Endothelial cell of umbilical vein (primary cell): ENCODE measurements around the gene HUNK. TPM values are rescaled to one million over a fixed set of nuclear protein-coding genes. Genes with fewer than 3 reads are reported as not detected.

Experiments
- BruUV-seq: library from RNA; stranded (reverse); fragments of 400-500 nt; replicated peaks from 2 replicates; lab custom pipeline; 2021; lab: Mats Ljungman, UMichigan
- CTCF ChIA-PET: fragments of 300-600, 350-600 bp; sonication (Branson Sonifier 250); formaldehyde crosslinking; loops from one replicate; lab custom pipeline; 2021; ENCODE audit warnings: antibody characterized with exemption, inconsistent platforms; lab: Charles Lee
- POLR2A ChIA-PET: fragments of 300-600, 350-600 bp; sonication (Branson Sonifier 250); formaldehyde crosslinking; loops from one replicate; lab custom pipeline; 2021; ENCODE audit warnings: antibody characterized with exemption, inconsistent platforms; lab: Charles Lee
- DNase-seq: peaks from one replicate; pipeline ENCODE4 v3.0.0-alpha.2; 2011; ENCODE audit warnings: low read depth, low spot score
- FAIRE-seq: peaks from 2 replicates; lab custom pipeline; 2011; peaks lifted over from hg19 to GRCh38; lab: Jason Lieb, UNC
- H2AFZ ChIP-seq: 2 replicates; pipeline ENCODE4 v1.6.0; 2012; ENCODE audit warnings: low read depth, low read length, control low read depth, inconsistent platforms
- H3K27ac ChIP-seq: 2 replicates; pipeline ENCODE4 v1.5.1; 2011; ENCODE audit warnings: low read depth, mild to moderate bottlenecking, control low read depth, low read length, moderate library complexity; ENCODE audit not compliant: insufficient read depth
- H3K27me3 ChIP-seq, 2 experiments: 2 replicates each; pipeline versions ENCODE4 v1.6.0 to v1.6.1; 2011; ENCODE audit warnings: low read length in 2 of 2, mixed read lengths in 1 of 2; ENCODE audit not compliant: control insufficient read depth in 2 of 2, insufficient read depth in 2 of 2
- H3K36me3 ChIP-seq, 2 experiments: 2 replicates in 1 of 2; 3 replicates in 1 of 2; pipeline ENCODE4 v1.5.1; 2011; ENCODE audit warnings: low read length in 2 of 2, mild to moderate bottlenecking in 1 of 2, moderate library complexity in 1 of 2; ENCODE audit not compliant: control insufficient read depth in 2 of 2, insufficient read depth in 2 of 2; ENCODE audit errors: extremely low read depth in 1 of 2
- H3K4me1 ChIP-seq: 3 replicates; pipeline ENCODE4 v1.5.1; 2011; ENCODE audit warnings: mild to moderate bottlenecking, low read length; ENCODE audit not compliant: control insufficient read depth, insufficient read depth; ENCODE audit errors: extremely low read depth
- H3K4me2 ChIP-seq: 2 replicates; pipeline ENCODE4 v1.6.1; 2011; ENCODE audit warnings: low read length, control low read depth, mixed read lengths; ENCODE audit not compliant: insufficient read depth
- H3K4me3 ChIP-seq, 3 experiments: fragments of 200-600 bp in 1 of 3; sonication (generic), shearing (Covaris generic) in 1 of 3; replicated peaks in 1 of 3; 2 replicates each; pipeline ENCODE4 v1.5.1; 2011 to 2016; ENCODE audit warnings: control low read depth in 3 of 3, low read length in 3 of 3, mild to moderate bottlenecking in 2 of 3, inconsistent platforms in 1 of 3, low read depth in 1 of 3, moderate library complexity in 1 of 3; ENCODE audit not compliant: insufficient read depth in 1 of 3
- H3K79me2 ChIP-seq: 2 replicates; pipeline ENCODE4 v1.6.0; 2012; ENCODE audit warnings: low read length, inconsistent platforms; ENCODE audit not compliant: control insufficient read depth, insufficient read depth
- H3K9ac ChIP-seq: replicated peaks from 2 replicates; pipeline ENCODE3; 2011; ENCODE audit warnings: low read length, control low read depth; ENCODE audit not compliant: insufficient read depth; ENCODE audit errors: extremely low read depth
- H3K9me1 ChIP-seq: replicated peaks from 3 replicates; pipeline ENCODE4 v1.6.0; 2011; ENCODE audit warnings: mild to moderate bottlenecking, low read length; ENCODE audit not compliant: control insufficient read depth, insufficient read depth; ENCODE audit errors: extremely low read depth
- H3K9me3 ChIP-seq: replicated peaks from 2 replicates; pipeline ENCODE4 v1.5.1; 2012; ENCODE audit warnings: low read length, inconsistent platforms; ENCODE audit not compliant: control insufficient read depth, insufficient read depth
- H4K20me1 ChIP-seq: replicated peaks from 2 replicates; pipeline ENCODE3; 2011; ENCODE audit warnings: mild to moderate bottlenecking, low read length; ENCODE audit not compliant: control insufficient read depth, insufficient read depth; ENCODE audit errors: extremely low read depth
- EZH2 ChIP-seq: IDR thresholded peaks from 2 replicates; pipeline ENCODE4 v1.6.1; 2012; ENCODE audit warnings: borderline replicate concordance, low read depth, mild to moderate bottlenecking, moderate library complexity, low read length, inconsistent platforms; ENCODE audit not compliant: severe bottlenecking
- FOS ChIP-seq: IDR thresholded peaks from 2 replicates; pipeline ENCODE4 v1.6.1; 2011; ENCODE audit warnings: mild to moderate bottlenecking, low read length, moderate library complexity, borderline replicate concordance; ENCODE audit not compliant: insufficient read depth
- GATA2 ChIP-seq: IDR thresholded peaks from 2 replicates; pipeline ENCODE4 v1.7.0; 2011; ENCODE audit warnings: low read depth, mild to moderate bottlenecking, moderate library complexity, mixed read lengths, low read length; ENCODE audit not compliant: insufficient read length, insufficient read depth
- JUN ChIP-seq: IDR thresholded peaks from 2 replicates; pipeline ENCODE4 v1.6.1; 2011; ENCODE audit warnings: borderline replicate concordance, low read depth; ENCODE audit not compliant: insufficient read length, insufficient read depth
- MAX ChIP-seq: IDR thresholded peaks from 2 replicates; pipeline ENCODE4 v1.6.1; 2011; ENCODE audit not compliant: insufficient read depth, insufficient read length
- MYC ChIP-seq: IDR thresholded peaks from one replicate; pipeline ENCODE4 v1.6.1; 2011; ENCODE audit warnings: mild to moderate bottlenecking, low read depth, low read length
- POLR2A ChIP-seq: IDR thresholded peaks from 2 replicates; pipeline ENCODE4 v1.6.1; 2012; ENCODE audit warnings: low read depth, mild to moderate bottlenecking, control low read depth, low read length
- POLR2AphosphoS5 ChIP-seq: IDR thresholded peaks from 2 replicates; pipeline ENCODE4 v1.6.1; 2012; ENCODE audit warnings: low read depth, mild to moderate bottlenecking, control low read depth, low read length, moderate library complexity; ENCODE audit not compliant: insufficient read depth
- dilution Hi-C: fragments of 300-500 bp; cut with MboI; formaldehyde crosslinking; loops from one replicate; pipeline ENCODE4 v1.15.0; 2019; ENCODE audit warnings: low sequenced_read_pairs; ENCODE audit not compliant: extremely low pct_ligation_motif_present
- intact Hi-C: fragments of 100-400 bp; cut with micrococcal nuclease; formaldehyde crosslinking; loops from one replicate; pipeline ENCODE4 v1.10.0; 2022
- polyA plus RNA-seq, 4 experiments: library from polyadenylated mRNA; depleted of rRNA in 3 of 4; stranded (reverse) in 3 of 4; unstranded in 1 of 4; fragments of >200 nt; gene quantifications; 2 replicates each; pipeline versions ENCODE4 v1.2.1 to v1.2.3, GENCODE V29; 2011 to 2012; ENCODE audit warnings: missing spikeins in 1 of 4
- total RNA-seq: library from RNA; stranded (reverse); gene quantifications from 2 replicates; pipeline ENCODE4 v1.2.3, GENCODE V29; 2021
- TF ChIP-seq, protein P1 (sequence below), 2 donors: IDR thresholded peaks; 1 replicate in 1 of 2; 2 replicates in 1 of 2; pipeline ENCODE4 v1.5.1; 2011; ENCODE audit warnings: low read length in 2 of 2, mild to moderate bottlenecking in 2 of 2, moderate library complexity in 2 of 2, control low read depth in 1 of 2, inconsistent platforms in 1 of 2, low read depth in 1 of 2; ENCODE audit not compliant: insufficient read depth in 1 of 2; ENCODE audit errors: extremely low read depth in 1 of 2

The HUNK gene
- total and polyA plus RNA-seq, 2 donors (not counting 3 experiments of a cell fraction or from before 2014, with no cell fraction given): not detected

- DNase-seq (no peak), FAIRE-seq (no peak)
- Histone ChIP-seq H3K9me1 (no peaks in the 10 kb centered on the region), H3K9me3 (no peaks in the 10 kb centered on the region), H3K4me2 (no peak overlapping the region), H3K4me3 (no peak overlapping the region), H4K20me1 (no peaks in the 10 kb centered on the region), H3K27ac (no peak overlapping the region), H3K27me3 (peaks cover 4 to 8% of the 10 kb centered on the region in 2 experiments), H2AFZ (no peak overlapping the region), H3K79me2 (no peaks in the 10 kb centered on the region), H3K36me3 (no peaks in the 10 kb centered on the region), H3K4me1 (no peaks in the 10 kb centered on the region), H3K9ac (no peak overlapping the region)
- TF ChIP-seq POLR2A (no peak), POLR2AphosphoS5 (no peak), FOS (no peak), MYC (no peak), GATA2 (no peak), EZH2 (no peak), JUN (no peak), MAX (no peak)
- TF ChIP-seq, protein P1, sequence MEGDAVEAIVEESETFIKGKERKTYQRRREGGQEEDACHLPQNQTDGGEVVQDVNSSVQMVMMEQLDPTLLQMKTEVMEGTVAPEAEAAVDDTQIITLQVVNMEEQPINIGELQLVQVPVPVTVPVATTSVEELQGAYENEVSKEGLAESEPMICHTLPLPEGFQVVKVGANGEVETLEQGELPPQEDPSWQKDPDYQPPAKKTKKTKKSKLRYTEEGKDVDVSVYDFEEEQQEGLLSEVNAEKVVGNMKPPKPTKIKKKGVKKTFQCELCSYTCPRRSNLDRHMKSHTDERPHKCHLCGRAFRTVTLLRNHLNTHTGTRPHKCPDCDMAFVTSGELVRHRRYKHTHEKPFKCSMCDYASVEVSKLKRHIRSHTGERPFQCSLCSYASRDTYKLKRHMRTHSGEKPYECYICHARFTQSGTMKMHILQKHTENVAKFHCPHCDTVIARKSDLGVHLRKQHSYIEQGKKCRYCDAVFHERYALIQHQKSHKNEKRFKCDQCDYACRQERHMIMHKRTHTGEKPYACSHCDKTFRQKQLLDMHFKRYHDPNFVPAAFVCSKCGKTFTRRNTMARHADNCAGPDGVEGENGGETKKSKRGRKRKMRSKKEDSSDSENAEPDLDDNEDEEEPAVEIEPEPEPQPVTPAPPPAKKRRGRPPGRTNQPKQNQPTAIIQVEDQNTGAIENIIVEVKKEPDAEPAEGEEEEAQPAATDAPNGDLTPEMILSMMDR (IDR thresholded peaks at IDR 0.05; ENCODE audit: extremely low read depth in 1 of 2, insufficient read depth in 1 of 2, low read depth in 1 of 2, low read length in 2 of 2): no peak
- no TSS peak for BruUV-seq
- POLR2A ChIA-PET: no interaction called here
- dilution Hi-C loops (no loop called here), intact Hi-C loops (no loop called here)
- CTCF ChIA-PET: interaction anchor here (1.3 kb wide), 1 partner anchor 378 kb away, joined by 3 read pairs; no protein-coding TSS in a partner anchor
Observed at GRCh38 chr21:31879911-31880310, 7.1 kb downstream of the HUNK start.
